HG02678 (cell line): ENCODE data around the gene TRIM54.
"Not testable (repeated sequence)": the region's sequence is repeated elsewhere in the genome, so short reads cannot be mapped to it uniquely, and the experiment has no call there.

Source experiments
- ATAC-seq: cut with Tn5 transposase; IDR thresholded peaks from one replicate; pipeline ENCODE4 v1.9.1; 2021; ENCODE audit warnings: mild to moderate bottlenecking, moderate library complexity; ENCODE audit not compliant: unreplicated experiment

The TRIM54 gene

DNA sequence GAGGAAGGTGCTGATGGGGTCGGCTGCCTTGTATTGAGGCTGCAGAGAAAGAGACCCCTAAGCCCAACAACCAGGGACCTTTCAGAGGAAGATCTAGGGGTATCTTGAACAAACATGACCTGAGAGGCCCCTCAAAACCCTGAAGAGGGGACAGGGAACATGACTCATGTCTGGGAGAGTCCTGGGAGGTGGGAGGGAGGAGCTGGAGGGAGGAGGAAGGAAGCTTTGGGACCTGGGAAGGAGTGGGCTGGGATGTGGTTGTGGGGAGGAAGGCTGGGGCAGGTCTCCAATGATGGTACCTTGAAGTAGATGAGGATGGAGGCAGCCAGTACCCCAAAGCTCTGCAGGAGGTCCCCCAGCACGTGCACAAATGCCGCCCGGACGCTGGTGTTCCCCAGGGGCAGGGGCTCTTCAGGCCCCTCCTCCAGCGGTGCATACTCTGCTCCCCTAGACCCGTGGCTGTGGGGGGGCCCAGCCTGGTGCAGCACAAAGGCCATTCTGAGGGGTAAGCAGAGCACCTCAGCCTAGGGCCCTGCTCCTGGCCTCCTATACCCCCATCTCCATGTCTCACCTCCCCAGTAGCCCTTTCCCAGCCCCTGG lies 25.3 kb upstream of the TRIM54 start:
- no peak for ATAC-seq

DNA sequence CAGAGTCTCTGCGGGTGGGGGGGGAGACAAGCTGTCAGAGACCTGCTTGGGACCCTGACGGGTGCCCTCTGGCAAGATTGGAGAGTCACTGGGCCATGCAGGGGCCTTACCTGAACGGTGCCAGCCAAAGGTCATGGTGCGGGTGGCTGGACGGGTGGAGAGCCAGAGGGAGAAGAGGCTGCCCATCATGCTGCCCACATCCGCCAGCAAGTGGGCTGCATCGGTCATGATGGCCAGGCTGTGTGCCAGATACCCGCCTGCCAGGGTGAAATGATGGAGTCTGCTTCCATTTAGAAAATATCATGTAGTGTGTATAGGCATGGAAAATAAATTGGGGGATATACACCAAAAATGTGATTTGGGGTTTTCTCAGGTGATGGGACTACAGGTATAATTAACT lies 24.2 kb upstream of the TRIM54 start:
- ATAC-seq, result no peak

DNA sequence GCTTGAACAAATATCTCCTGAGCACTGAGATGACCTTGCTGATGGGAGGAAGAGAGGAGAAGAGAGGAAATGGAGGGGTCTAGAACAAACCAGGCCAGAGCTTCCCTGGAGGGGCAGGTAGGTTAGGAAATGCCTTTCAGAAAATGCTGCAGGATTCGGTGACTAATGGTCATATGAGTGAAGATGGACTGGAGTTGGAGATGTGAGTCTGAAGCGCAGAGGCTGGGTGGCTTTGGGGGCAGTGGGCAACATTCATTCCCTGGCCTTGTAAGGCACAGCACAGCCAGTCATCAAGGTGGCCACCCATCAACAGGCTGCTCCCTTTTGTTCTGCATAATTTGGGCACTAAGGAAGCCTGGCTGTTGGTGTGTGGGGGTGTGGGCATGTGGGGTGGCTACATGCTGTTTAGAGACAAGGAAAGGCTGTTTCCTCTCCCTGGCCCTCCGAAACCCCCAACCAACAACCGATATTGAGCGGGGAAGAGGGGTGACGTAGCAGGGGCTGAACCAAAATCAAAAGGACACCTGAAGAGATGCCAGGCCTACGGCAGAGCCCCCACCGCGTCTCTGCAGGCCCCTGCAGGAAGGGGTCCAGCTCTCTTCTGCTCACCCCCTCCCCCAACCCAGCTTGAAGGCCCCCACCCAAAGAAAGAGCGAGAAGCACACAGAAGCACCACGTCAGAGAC lies 20.8 kb upstream of the TRIM54 start:
- no peak for ATAC-seq

- ATAC-seq, result no peak
Observed at GRCh38 chr2:27261926-27262298, 20.3 kb upstream of the TRIM54 start.

DNA sequence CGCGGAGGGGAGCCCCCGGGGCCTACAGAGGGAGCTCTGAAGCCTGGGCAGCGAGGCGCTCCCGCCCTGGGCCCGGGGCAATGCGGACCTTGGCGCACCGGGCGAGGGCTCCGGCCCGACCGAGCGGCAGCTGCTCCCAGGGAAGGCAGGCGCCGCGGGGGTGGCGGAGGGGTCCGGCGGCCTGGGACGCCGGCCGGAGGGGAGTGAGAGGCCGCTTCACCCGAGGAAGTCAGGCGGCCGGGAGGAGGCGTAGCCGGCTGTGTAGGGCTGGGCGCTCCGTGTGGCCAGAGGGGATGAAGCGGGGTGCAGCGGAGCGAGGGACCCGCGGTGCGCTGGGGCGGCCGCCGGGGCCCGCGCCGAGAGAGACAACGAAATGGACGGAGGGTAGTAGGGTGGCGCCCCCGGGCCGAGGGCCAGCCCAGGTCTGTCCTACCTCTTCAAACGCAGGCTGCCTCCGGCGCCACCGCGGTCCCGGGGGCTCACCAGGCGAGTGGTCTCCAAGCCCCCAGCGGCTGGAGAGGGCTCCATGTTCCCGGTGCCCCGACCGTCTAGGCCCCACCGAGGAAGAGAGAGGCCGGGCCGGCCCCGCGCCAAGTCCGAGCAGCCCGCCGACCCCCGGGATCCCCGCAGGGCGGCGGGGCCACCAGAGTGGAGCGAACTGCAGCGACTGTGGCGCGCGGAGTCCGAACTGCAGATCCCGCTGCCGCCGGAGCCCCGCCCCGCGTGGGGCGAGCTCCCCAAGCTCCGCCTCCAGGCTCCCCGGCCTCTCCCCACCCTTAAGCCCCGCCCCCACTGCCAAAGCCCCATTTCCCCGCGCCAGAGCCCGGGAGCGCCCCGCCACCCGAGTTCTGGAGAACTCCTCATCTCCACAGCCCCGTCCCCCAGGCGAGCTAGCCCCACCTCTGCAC lies 19.6 kb upstream of the TRIM54 start, which contains the start of gene SLC30A3:
Gene SLC30A3, minus strand, starts transcription at position 669 of the 908 bp plus-strand sequence. Its CDS starts 141 bp downstream, at position 528.
- ATAC-seq, result no peak

DNA sequence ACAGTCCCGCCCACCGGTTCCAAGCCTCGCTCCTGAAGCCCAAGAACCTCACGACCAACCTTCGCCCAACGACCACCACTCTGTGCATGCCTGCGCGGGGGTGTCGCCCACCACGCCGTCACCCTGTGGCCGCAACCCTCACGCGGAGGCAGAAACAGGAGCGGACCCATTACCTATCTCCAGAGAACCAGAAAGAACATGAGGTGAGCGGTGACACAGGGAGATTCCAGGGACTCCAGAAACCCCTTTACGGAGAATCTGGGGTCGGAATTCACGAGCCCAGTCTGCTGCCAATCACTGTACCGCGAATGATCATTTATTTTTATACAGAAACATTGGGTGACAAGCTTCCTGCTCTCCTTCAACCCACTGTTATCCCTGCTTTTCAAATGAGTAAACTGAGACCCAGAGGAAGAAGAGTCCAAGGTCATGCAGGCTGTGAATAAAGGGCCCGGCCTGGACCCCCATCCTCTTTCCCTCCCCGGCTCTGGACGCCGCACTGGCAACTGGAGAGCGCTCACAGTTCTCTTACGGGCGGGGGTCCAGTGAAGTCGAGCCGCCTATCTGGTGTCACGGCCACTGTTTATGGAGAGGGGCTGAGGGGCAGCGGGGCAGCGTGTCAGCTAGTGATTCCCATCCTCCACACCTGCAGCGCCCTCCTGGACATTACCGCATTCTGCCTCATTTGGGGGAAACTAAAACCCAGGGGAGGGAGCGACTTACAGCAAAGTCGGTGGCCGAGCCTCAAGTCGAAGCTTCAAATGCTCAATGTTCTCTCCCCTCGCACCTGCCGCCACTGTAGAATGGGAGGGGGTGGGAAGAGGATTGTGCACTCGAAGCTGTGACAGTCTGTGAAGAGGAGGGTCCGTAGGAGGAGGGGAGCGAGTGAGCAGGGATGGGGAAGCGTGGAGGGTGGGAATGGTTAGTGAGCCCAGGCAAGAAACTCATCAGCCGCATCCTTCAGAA lies 18.7 kb upstream of the TRIM54 start:
- no peak for ATAC-seq

- ATAC-seq, result no peak
Observed at GRCh38 chr2:27264253-27264752, 17.9 kb upstream of the TRIM54 start.

DNA sequence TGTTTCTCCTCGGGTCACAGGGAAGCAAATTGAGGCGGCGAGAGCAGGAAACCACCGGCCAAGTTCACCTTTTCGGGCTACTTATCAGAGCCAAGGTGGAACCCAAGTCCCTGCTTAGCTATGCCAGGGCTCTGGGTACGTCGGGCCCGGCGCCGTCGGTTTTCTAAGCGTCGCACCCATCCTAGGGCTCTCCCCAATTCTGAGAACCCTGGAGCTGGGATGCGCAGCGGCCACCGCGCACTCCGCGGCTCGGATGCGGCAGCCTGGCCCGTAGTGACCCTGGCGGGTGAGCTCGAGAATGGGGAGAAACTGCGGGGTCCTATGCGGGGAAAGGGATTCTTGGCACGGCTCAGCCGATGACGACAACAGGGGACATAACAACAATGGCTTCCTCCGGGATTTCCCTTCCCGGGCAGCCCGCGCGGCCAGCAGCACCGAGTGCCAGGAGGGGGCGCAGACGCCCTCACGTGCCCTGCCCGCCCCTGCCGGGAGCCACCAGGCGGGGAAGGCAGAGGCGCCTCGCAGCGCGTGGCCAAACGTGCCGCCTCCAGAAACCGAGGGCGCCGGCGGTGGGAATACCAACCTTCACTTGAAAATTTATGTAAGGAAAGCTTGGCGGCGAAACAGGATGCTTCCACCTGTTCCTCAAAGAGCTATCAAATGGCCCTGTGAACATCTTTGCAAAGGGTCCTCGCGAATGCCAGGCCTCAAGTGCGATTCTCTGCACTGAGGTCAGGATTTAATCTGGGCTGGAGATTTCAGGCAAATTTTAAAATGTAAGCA lies 17.3 kb upstream of the TRIM54 start:
- ATAC-seq, result no peak

GRCh38 chr2:27265536-27265870 lies 16.7 kb upstream of the TRIM54 start:
- ATAC-seq, result no peak

GRCh38 chr2:27268296-27268695 lies 13.9 kb upstream of the TRIM54 start:
- not testable (repeated sequence) for ATAC-seq

DNA sequence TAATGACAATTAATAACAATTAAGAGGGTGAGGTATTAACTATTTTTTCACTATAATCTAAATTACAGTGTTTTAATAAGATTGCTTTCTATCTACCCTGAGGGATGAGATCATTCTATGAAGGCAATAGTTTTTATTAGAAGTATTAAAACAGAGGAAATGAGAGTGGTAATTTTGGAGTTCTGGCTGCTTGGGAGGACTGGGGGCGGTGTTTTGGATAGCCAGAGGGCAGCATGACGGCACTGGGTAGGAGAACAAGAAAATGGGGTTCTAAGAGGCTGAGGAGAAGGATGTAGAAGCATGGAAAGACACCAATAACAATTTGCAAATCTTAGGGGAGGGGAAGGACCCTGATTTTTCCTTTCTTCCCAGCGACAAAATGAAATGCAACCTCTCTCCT lies 12.1 kb upstream of the TRIM54 start:
- ATAC-seq, result no peak

GRCh38 chr2:27270670-27271069 lies 11.6 kb upstream of the TRIM54 start:
- no peak for ATAC-seq

- no peak for ATAC-seq
Observed at GRCh38 chr2:27271631-27272340, 10.4 kb upstream of the TRIM54 start.

- not testable (repeated sequence) for ATAC-seq
Observed at GRCh38 chr2:27272537-27273522, 9.4 kb upstream of the TRIM54 start.

GRCh38 chr2:27275211-27276150 lies 6.7 kb upstream of the TRIM54 start, which contains the start of gene DNAJC5G:
Gene DNAJC5G, plus strand, starts transcription at chr2:27275433. Its CDS starts 1,296 bp downstream, at chr2:27276729.
- ATAC-seq, result no peak

GRCh38 chr2:27278010-27278409 lies 4.2 kb upstream of the TRIM54 start:
- no peak for ATAC-seq

DNA sequence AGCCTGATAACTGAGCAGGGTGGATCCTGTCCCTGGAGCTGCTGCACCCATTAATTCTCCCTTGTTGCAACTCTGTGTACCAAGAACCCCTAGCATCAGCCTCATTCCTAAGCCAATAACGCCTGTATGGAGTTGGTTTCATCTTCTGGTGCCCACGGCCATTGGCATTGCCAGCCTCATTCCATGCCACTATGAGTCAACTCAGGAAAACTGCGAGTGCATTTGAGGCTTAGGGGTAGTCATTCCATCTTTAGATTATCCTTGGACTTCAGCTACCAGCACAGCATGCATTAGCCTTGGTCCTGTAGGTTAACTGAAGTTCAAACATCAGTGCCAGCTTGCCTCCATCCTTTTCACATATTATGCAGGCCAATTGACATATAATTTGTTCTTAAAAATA lies 1.4 kb upstream of the TRIM54 start:
- ATAC-seq, result no peak
